Fibroblast of lung (primary cell): Measurements from ENCODE around the gene LATS1. TPM values are rescaled to one million over a fixed set of nuclear protein-coding genes. Genes with fewer than 3 reads are reported as not detected.
"Not testable (repeated sequence)": the region's sequence is repeated elsewhere in the genome, so short reads cannot be mapped to it uniquely, and the experiment has no call there.

Experiments
- DNase-seq, 2 donors: peaks; one replicate each; pipeline versions ENCODE4 v3.0.0 to v3.0.0-alpha.2; 2010; ENCODE audit warnings: low read depth in 2 of 2
- H2AFZ ChIP-seq: 2 replicates; pipeline ENCODE4 v1.5.1; 2012; ENCODE audit warnings: low read length, control low read depth, inconsistent platforms
- H3K27ac ChIP-seq: 2 replicates; pipeline ENCODE4 v1.5.1; 2011; ENCODE audit warnings: low read length, control low read depth; ENCODE audit not compliant: insufficient read depth
- H3K27me3 ChIP-seq: 2 replicates; pipeline ENCODE4 v1.5.1; 2011; ENCODE audit warnings: mild to moderate bottlenecking, low read length; ENCODE audit not compliant: control insufficient read depth, insufficient read depth
- H3K36me3 ChIP-seq: 2 replicates; pipeline ENCODE4 v1.5.1; 2011; ENCODE audit warnings: low read length; ENCODE audit not compliant: control insufficient read depth, insufficient read depth
- H3K4me1 ChIP-seq: 2 replicates; pipeline ENCODE4 v1.5.1; 2011; ENCODE audit warnings: low read length; ENCODE audit not compliant: control insufficient read depth, insufficient read depth; ENCODE audit errors: extremely low read depth
- H3K4me2 ChIP-seq: 2 replicates; pipeline ENCODE4 v1.5.1; 2011; ENCODE audit warnings: low read length, control low read depth; ENCODE audit not compliant: insufficient read depth; ENCODE audit errors: extremely low read depth
- H3K4me3 ChIP-seq, 4 experiments: fragments of 200-600 bp in 1 of 4; sonication (generic) in 1 of 4; replicated peaks in 1 of 4; 2 replicates each; pipeline ENCODE4 v1.5.1; 2011 to 2016; ENCODE audit warnings: low read length in 4 of 4, low read depth in 3 of 4, mild to moderate bottlenecking in 3 of 4, control low read depth in 2 of 4, inconsistent platforms in 1 of 4, mixed read lengths in 1 of 4; ENCODE audit not compliant: insufficient read depth in 1 of 4; ENCODE audit errors: control extremely low read depth in 1 of 4
- H3K79me2 ChIP-seq: 2 replicates; pipeline ENCODE4 v1.5.1; 2012; ENCODE audit warnings: mild to moderate bottlenecking, low read length, inconsistent platforms; ENCODE audit not compliant: control insufficient read depth, insufficient read depth
- H3K9ac ChIP-seq: 2 replicates; pipeline ENCODE4 v1.5.1; 2011; ENCODE audit warnings: mild to moderate bottlenecking, low read length, control low read depth; ENCODE audit not compliant: insufficient read depth
- H3K9me3 ChIP-seq: 2 replicates; pipeline ENCODE4 v1.5.1; 2012; ENCODE audit warnings: low read depth, low read length; ENCODE audit not compliant: control insufficient read depth, insufficient read depth
- H4K20me1 ChIP-seq: 2 replicates; pipeline ENCODE4 v1.5.1; 2011; ENCODE audit warnings: low read length; ENCODE audit not compliant: control insufficient read depth, insufficient read depth; ENCODE audit errors: extremely low read depth
- CTCF ChIP-seq, 2 donors: IDR thresholded peaks in 1 of 2; conservative IDR thresholded peaks in 1 of 2; 1 replicate in 1 of 2; 2 replicates in 1 of 2; pipeline ENCODE4 v1.5.1; 2011 to 2012; ENCODE audit warnings: low read length in 2 of 2, control low read depth in 1 of 2, inconsistent platforms in 1 of 2, low read depth in 1 of 2, mild to moderate bottlenecking in 1 of 2
- EZH2 ChIP-seq: IDR thresholded peaks from 2 replicates; pipeline ENCODE4 v1.5.1; 2012; ENCODE audit warnings: low read length, control low read depth, mild to moderate bottlenecking; ENCODE audit errors: missing control alignments
- polyA plus RNA-seq, 2 donors: library from polyadenylated mRNA; depleted of rRNA in 1 of 2; stranded (reverse) in 1 of 2; unstranded in 1 of 2; fragments of >200 nt; gene quantifications; 2 replicates each; pipeline ENCODE4 v1.2.1, GENCODE V29; 2011 to 2012; ENCODE audit warnings: missing spikeins in 1 of 2
- total RNA-seq: library from RNA; depleted of rRNA; stranded (reverse); fragments of >200 nt; gene quantifications from 2 replicates; pipeline ENCODE4 v1.2.1, GENCODE V29; 2014

Gene LATS1
- total and polyA plus RNA-seq, 2 donors (not counting 1 experiment from before 2014, with no cell fraction given) = 8.6 to 20.3 TPM

GRCh38 chr6:149686230-149686629 lies 31.7 kb downstream of the LATS1 start:
- H3K4me3 ChIP-seq = no peak overlapping the region
- no peaks in the 10 kb centered on the region for H3K27me3 ChIP-seq
- H3K27ac ChIP-seq = no peak overlapping the region
- no peak overlapping the region for H3K4me2 ChIP-seq
- H2AFZ ChIP-seq = no peak overlapping the region
- no peaks in the 10 kb centered on the region for H3K4me1 ChIP-seq
- no peak for DNase-seq
- no peak overlapping the region for H3K9ac ChIP-seq
- H3K79me2 ChIP-seq = no peaks in the 10 kb centered on the region
- H3K36me3 ChIP-seq = peaks cover 9% of the 10 kb centered on the region
- TF ChIP-seq CTCF (conservative IDR thresholded peaks at IDR 0.05 in 1 of 2, IDR thresholded peaks at IDR 0.05 in 1 of 2; ENCODE audit: low read depth in 1 of 2, low read length in 2 of 2) (no peak), EZH2 (no peak)
- H3K9me3 ChIP-seq = no peaks in the 10 kb centered on the region
- no peaks in the 10 kb centered on the region for H4K20me1 ChIP-seq

GRCh38 chr6:149683256-149683859 lies 34.5 kb downstream of the LATS1 start:
- DNase-seq = no peak

GRCh38 chr6:149681845-149682244 lies 36.1 kb downstream of the LATS1 start:
- not testable (repeated sequence) for H3K4me3 ChIP-seq, H3K27me3 ChIP-seq, DNase-seq, H3K9ac ChIP-seq, H2AFZ ChIP-seq, H4K20me1 ChIP-seq, H3K27ac ChIP-seq, H3K9me3 ChIP-seq, H3K79me2 ChIP-seq, H3K36me3 ChIP-seq, H3K4me2 ChIP-seq, H3K4me1 ChIP-seq

More at GRCh38 chr6:149683256-149683859, 34.5 kb downstream of the LATS1 start:
- no peak for TF ChIP-seq EZH2
- TF ChIP-seq CTCF (conservative IDR thresholded peaks at IDR 0.05 in 1 of 2, IDR thresholded peaks at IDR 0.05 in 1 of 2; ENCODE audit: low read depth in 1 of 2, low read length in 2 of 2) = no peak
- Histone ChIP-seq H3K27ac (no peak overlapping the region), H3K36me3 (peaks cover 9% of the 10 kb centered on the region), H3K27me3 (no peaks in the 10 kb centered on the region), H3K4me2 (no peak overlapping the region), H3K4me3 (no peak overlapping the region), H3K9me3 (no peaks in the 10 kb centered on the region), H3K4me1 (no peaks in the 10 kb centered on the region), H2AFZ (no peak overlapping the region), H3K79me2 (no peaks in the 10 kb centered on the region), H3K9ac (no peak overlapping the region), H4K20me1 (no peaks in the 10 kb centered on the region)
